PC-9 (cell line): ENCODE data around the gene SOX5. TPM values are rescaled to one million over a fixed set of nuclear protein-coding genes. Genes with fewer than 3 reads are reported as not detected.
"Not testable (repeated sequence)": the region's sequence is repeated elsewhere in the genome, so short reads cannot be mapped to it uniquely, and the experiment has no call there.

Experiments used
- BruUV-seq: library from RNA; stranded (reverse); fragments of 400-500 nt; replicated peaks from 2 replicates; lab custom pipeline; 2021; lab: Mats Ljungman, UMichigan
- CTCF ChIA-PET: fragments of 300-600 bp; sonication (Branson Sonifier 250); formaldehyde crosslinking; loops from one replicate; lab custom pipeline; 2022; ENCODE audit warnings: antibody characterized with exemption; lab: Charles Lee
- POLR2A ChIA-PET: fragments of 300-600 bp; sonication (Branson Sonifier 250); formaldehyde crosslinking; loops from one replicate; lab custom pipeline; 2022; ENCODE audit warnings: antibody characterized with exemption; ENCODE audit not compliant: unreplicated experiment; lab: Charles Lee
- DNase-seq, 2 experiments: peaks; one replicate each; pipeline versions ENCODE4 v3.0.0 to v3.0.0-alpha.2; 2015 to 2022; ENCODE audit warnings: mixed read lengths in 1 of 2
- H2AFZ ChIP-seq: fragments of 200-600 bp; sonication (generic); 2 replicates; pipeline ENCODE4 v1.8.1; 2017; ENCODE audit warnings: antibody characterized with exemption
- H3F3A ChIP-seq: fragments of 200-600 bp; sonication (generic); 2 replicates; pipeline ENCODE4 v1.8.1; 2017; ENCODE audit warnings: antibody characterized with exemption, mild to moderate bottlenecking, low read depth; ENCODE audit not compliant: insufficient read depth
- H3K27ac ChIP-seq: fragments of 200-600 bp; sonication (generic); 2 replicates; pipeline ENCODE4 v1.6.1; 2016; ENCODE audit warnings: mixed run types
- H3K27me3 ChIP-seq: fragments of 200-600 bp; sonication (generic); 2 replicates; pipeline ENCODE4 v1.6.1; 2016; ENCODE audit warnings: low read depth, mixed run types; ENCODE audit not compliant: insufficient read depth
- H3K36me3 ChIP-seq: fragments of 200-600 bp; sonication (generic); 2 replicates; pipeline ENCODE4 v1.6.1; 2016; ENCODE audit warnings: low read depth, mixed run types
- H3K4me1 ChIP-seq: fragments of 200-600 bp; sonication (generic); replicated peaks from 2 replicates; pipeline ENCODE4 v1.6.1; 2016; ENCODE audit warnings: mixed run types; ENCODE audit not compliant: insufficient read depth
- H3K4me2 ChIP-seq: fragments of 200-600 bp; sonication (generic); 2 replicates; pipeline ENCODE4 v1.6.1; 2017; ENCODE audit warnings: mixed run types
- H3K4me3 ChIP-seq: fragments of 200-600 bp; sonication (generic); 2 replicates; pipeline ENCODE4 v1.6.1; 2016; ENCODE audit warnings: mixed run types
- H3K79me2 ChIP-seq: fragments of 200-600 bp; sonication (generic); 2 replicates; pipeline ENCODE4 v1.6.1; 2017; ENCODE audit warnings: low read depth, mixed run types
- H3K9me2 ChIP-seq: fragments of 200-600 bp; sonication (generic); 2 replicates; pipeline ENCODE4 v1.8.1; 2017; ENCODE audit warnings: mild to moderate bottlenecking; ENCODE audit not compliant: insufficient read depth
- H3K9me3 ChIP-seq: fragments of 200-600 bp; sonication (generic); 2 replicates; pipeline ENCODE4 v1.8.1; 2016; ENCODE audit warnings: low read depth; ENCODE audit not compliant: insufficient read depth
- H4K20me1 ChIP-seq: fragments of 200-600 bp; sonication (generic); 2 replicates; pipeline ENCODE4 v1.8.1; 2017; ENCODE audit not compliant: insufficient read depth
- EZH2 ChIP-seq: fragments of 200-600 bp; sonication (generic); IDR thresholded peaks from 2 replicates; pipeline ENCODE4 v1.8.0; 2017; ENCODE audit warnings: antibody characterized with exemption, low read depth
- intact Hi-C: fragments of 100-400 bp; cut with micrococcal nuclease; formaldehyde crosslinking; loops from one replicate; pipeline ENCODE4 v1.10.0; 2022; ENCODE audit not compliant: unreplicated experiment
- total RNA-seq: library from RNA; stranded (reverse); gene quantifications from 2 replicates; pipeline ENCODE4 v1.2.3, GENCODE V29; 2021
- TF ChIP-seq, protein P1 (sequence below): fragments of 200-600 bp; sonication (generic); conservative IDR thresholded peaks from 2 replicates; pipeline ENCODE4 v1.6.1; 2017; ENCODE audit warnings: mixed run types, antibody characterized with exemption, mild to moderate bottlenecking, moderate library complexity

The SOX5 gene
- total RNA-seq, 1 experiment from 2014 or later = not detected

DNA sequence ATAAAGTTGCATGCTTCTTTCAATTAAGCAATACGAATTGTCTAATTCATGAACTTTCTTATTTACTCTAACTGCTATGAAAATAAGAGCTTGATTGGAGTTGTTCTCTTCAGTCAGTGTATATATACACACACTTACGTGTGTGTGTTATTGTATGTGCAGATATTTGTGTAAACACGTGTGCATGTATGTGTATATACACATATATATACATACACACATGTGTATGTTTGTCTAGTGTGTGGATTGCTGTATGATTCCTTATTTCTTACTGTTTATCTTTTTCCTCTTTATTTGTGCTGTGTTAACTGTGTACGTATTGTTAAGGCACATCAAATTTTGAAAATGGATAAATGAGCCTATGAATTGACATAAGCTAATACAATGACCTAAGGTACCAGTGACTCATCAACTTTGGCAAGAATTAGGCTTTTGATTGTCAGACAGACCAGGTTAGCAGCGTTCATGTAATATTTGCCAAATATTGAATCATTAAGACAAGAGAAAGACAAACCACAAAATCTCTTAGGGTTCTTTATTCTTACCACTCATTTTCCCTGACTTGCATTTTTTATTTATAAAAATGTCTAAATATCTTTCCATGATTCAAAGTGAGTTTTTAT lies 423.9 kb downstream of the SOX5 start:
- Histone ChIP-seq H3K4me2 (no peak overlapping the region), H3K27me3 (no peaks in the 10 kb centered on the region), H3F3A (no peaks in the 10 kb centered on the region), H3K9me2 (no peaks in the 10 kb centered on the region), H3K79me2 (no peaks in the 10 kb centered on the region), H3K4me3 (no peak overlapping the region), H3K27ac (no peak overlapping the region), H3K9me3 (peaks cover 3% of the 10 kb centered on the region; the same call in 1 of the 2 replicates), H2AFZ (no peak overlapping the region), H3K36me3 (no peaks in the 10 kb centered on the region), H3K4me1 (no peaks in the 10 kb centered on the region), H4K20me1 (no peaks in the 10 kb centered on the region)
- intact Hi-C loops = no loop called here
- no peak for TF ChIP-seq EZH2
- TF ChIP-seq, protein P1, sequence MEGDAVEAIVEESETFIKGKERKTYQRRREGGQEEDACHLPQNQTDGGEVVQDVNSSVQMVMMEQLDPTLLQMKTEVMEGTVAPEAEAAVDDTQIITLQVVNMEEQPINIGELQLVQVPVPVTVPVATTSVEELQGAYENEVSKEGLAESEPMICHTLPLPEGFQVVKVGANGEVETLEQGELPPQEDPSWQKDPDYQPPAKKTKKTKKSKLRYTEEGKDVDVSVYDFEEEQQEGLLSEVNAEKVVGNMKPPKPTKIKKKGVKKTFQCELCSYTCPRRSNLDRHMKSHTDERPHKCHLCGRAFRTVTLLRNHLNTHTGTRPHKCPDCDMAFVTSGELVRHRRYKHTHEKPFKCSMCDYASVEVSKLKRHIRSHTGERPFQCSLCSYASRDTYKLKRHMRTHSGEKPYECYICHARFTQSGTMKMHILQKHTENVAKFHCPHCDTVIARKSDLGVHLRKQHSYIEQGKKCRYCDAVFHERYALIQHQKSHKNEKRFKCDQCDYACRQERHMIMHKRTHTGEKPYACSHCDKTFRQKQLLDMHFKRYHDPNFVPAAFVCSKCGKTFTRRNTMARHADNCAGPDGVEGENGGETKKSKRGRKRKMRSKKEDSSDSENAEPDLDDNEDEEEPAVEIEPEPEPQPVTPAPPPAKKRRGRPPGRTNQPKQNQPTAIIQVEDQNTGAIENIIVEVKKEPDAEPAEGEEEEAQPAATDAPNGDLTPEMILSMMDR = no peak
- POLR2A ChIA-PET = no interaction called here
- CTCF ChIA-PET = no interaction called here
- no peak for DNase-seq
- BruUV-seq = no TSS peak

DNA sequence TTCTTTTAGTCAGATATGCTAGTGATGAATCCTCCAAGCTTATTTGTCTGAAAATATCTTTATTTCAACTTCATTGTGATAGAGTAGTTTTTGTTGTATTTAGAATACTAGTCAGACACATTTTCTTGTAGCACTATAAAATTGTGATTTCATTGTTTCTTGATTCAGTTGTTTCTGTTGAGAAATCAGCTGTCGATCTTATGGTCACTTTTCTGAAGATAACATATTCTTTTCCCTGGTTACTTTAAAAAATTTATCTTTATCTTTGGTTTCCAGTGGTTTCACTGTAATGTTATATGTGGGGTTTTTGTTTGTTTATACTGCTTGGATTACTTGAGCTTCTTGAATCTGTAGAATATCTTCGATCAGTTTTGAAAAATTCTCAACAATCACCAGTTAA lies 426.1 kb downstream of the SOX5 start:
- POLR2A ChIA-PET = no interaction called here
- H4K20me1 ChIP-seq = no peaks in the 10 kb centered on the region
- H3K27ac ChIP-seq = no peak overlapping the region
- H3K4me1 ChIP-seq = no peaks in the 10 kb centered on the region
- no peaks in the 10 kb centered on the region for H3K9me2 ChIP-seq
- no peak for DNase-seq
- no peak overlapping the region for H3K4me2 ChIP-seq
- peaks cover 3% of the 10 kb centered on the region; the same call in 1 of the 2 replicates for H3K9me3 ChIP-seq
- TF ChIP-seq, protein P1 = no peak
- no peak for TF ChIP-seq EZH2
- H3K36me3 ChIP-seq = no peaks in the 10 kb centered on the region
- H3F3A ChIP-seq = no peaks in the 10 kb centered on the region
- H3K27me3 ChIP-seq = no peaks in the 10 kb centered on the region
- H2AFZ ChIP-seq = no peak overlapping the region
- BruUV-seq = no TSS peak
- no peak overlapping the region for H3K4me3 ChIP-seq
- CTCF ChIA-PET = no interaction called here
- intact Hi-C loops = no loop called here
- H3K79me2 ChIP-seq = no peaks in the 10 kb centered on the region

DNA sequence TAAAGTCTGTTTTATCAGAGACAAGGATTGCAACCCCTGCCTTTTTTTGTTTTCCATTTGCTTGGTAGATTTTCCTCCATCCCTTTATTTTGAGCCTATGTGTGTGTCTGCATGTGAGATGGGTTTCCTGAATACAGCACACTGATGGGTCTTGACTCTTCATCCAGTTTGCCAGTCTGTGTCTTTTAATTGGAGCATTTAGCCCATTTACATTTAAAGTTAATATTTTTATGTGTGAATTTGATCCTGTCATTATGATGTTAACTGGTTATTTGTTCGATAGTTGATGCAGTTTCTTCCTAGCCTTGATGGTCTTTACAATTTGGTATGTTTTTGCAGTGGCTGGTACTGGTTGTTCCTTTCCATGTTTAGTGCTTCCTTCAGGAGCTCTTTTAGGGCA lies 430.0 kb downstream of the SOX5 start:
- H2AFZ ChIP-seq, BruUV-seq, H3K36me3 ChIP-seq, H4K20me1 ChIP-seq, H3K27ac ChIP-seq, H3K4me3 ChIP-seq, POLR2A ChIA-PET, DNase-seq, H3K79me2 ChIP-seq, H3K27me3 ChIP-seq, H3K9me2 ChIP-seq, H3K4me2 ChIP-seq, H3K4me1 ChIP-seq, H3K9me3 ChIP-seq, CTCF ChIA-PET, H3F3A ChIP-seq, intact Hi-C loops: not testable (repeated sequence)

DNA sequence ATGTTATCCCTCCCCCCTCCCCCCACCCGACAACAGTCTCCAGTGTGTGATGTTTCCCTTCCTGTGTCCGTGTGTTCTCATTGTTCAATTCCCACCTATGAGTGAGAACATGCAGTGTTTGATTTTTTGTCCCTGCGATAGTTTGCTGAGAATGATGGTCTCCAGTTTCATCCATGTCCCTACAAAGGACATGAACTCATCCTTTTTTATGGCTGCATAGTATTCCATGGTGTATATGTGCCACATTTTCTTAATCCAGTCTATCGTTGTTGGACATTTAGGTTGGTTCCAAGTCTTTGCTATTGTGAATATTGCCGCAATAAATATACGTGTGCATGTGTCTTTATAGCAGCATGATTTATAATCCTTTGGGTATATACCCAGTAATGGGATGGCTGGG lies 433.7 kb downstream of the SOX5 start:
- H3K9me2 ChIP-seq, CTCF ChIA-PET, H3K79me2 ChIP-seq, BruUV-seq, POLR2A ChIA-PET, H3K4me2 ChIP-seq, H4K20me1 ChIP-seq, H3F3A ChIP-seq, DNase-seq, H2AFZ ChIP-seq, H3K4me1 ChIP-seq, H3K4me3 ChIP-seq, H3K27me3 ChIP-seq, H3K9me3 ChIP-seq, H3K27ac ChIP-seq, H3K36me3 ChIP-seq, intact Hi-C loops: not testable (repeated sequence)
